HepG2 (cell line): ENCODE results near the gene EEF1AKMT3. TPM values are rescaled to one million over a fixed set of nuclear protein-coding genes. Genes with fewer than 3 reads are reported as not detected.

ENCODE experiments used
- AGO2 ChIP-seq: fragments of 200-400 bp; formaldehyde crosslinking; optimal IDR thresholded peaks from 2 replicates; pipeline ENCODE3; 2017; ENCODE audit warnings: mild to moderate bottlenecking, low read depth, low read length, moderate library complexity
- GFI1 ChIP-seq: sonication (generic); formaldehyde crosslinking; IDR thresholded peaks from 2 replicates; pipeline ENCODE4 v1.5.0; 2020; ENCODE audit warnings: missing genetic modification reagents, mild to moderate bottlenecking, borderline replicate concordance
- HOXA9 ChIP-seq: sonication (generic); formaldehyde crosslinking; IDR thresholded peaks from 2 replicates; pipeline ENCODE4 v1.8.1; 2022; ENCODE audit warnings: missing genetic modification reagents, mild to moderate bottlenecking, moderate library complexity, borderline replicate concordance
- IRX3 ChIP-seq: sonication (generic); formaldehyde crosslinking; IDR thresholded peaks from 2 replicates; pipeline ENCODE4 v1.8.1; 2023; ENCODE audit warnings: mild to moderate bottlenecking, low read depth, missing genetic modification reagents, borderline replicate concordance
- MED8 ChIP-seq: sonication (generic); formaldehyde crosslinking; IDR thresholded peaks from 2 replicates; pipeline ENCODE4 v1.8.1; 2023; ENCODE audit warnings: mild to moderate bottlenecking, missing genetic modification reagents; ENCODE audit not compliant: insufficient replicate concordance
- NBN ChIP-seq: fragments of 450-650 bp; conservative IDR thresholded peaks from 2 replicates; pipeline ENCODE4 v1.6.1; 2017
- NCOA5 ChIP-seq: sonication (generic); formaldehyde crosslinking; IDR thresholded peaks from 2 replicates; pipeline ENCODE4 v1.4.0; 2020; ENCODE audit warnings: missing genetic modification reagents
- NR1H2 ChIP-seq: sonication (generic); formaldehyde crosslinking; IDR thresholded peaks from 2 replicates; pipeline ENCODE4 v1.8.1; 2022; ENCODE audit warnings: low read depth, missing genetic modification reagents, borderline replicate concordance
- PCBP1 ChIP-seq: fragments of 200-400 bp; formaldehyde crosslinking; IDR thresholded peaks from 2 replicates; pipeline ENCODE4 v1.6.1; 2017; ENCODE audit warnings: mild to moderate bottlenecking, low read depth, low read length, borderline replicate concordance
- TOPORS ChIP-seq: sonication (generic); formaldehyde crosslinking; IDR thresholded peaks from 2 replicates; pipeline ENCODE4 v1.8.0; 2023; ENCODE audit warnings: mild to moderate bottlenecking, missing genetic modification reagents
- XRCC5 ChIP-seq: fragments of 200-400 bp; formaldehyde crosslinking; optimal IDR thresholded peaks from 2 replicates; pipeline ENCODE3; 2017; ENCODE audit warnings: mild to moderate bottlenecking, low read length
- ZBTB20 ChIP-seq: sonication (generic); formaldehyde crosslinking; IDR thresholded peaks from 2 replicates; pipeline ENCODE4 v1.8.1; 2023; ENCODE audit warnings: missing genetic modification reagents, low read depth, mild to moderate bottlenecking, borderline replicate concordance
- ZNF343 ChIP-seq: sonication (generic); formaldehyde crosslinking; IDR thresholded peaks from 2 replicates; pipeline ENCODE4 v1.4.0; 2020; ENCODE audit warnings: mild to moderate bottlenecking, missing genetic modification reagents
- ZNF563 ChIP-seq: sonication (generic); formaldehyde crosslinking; IDR thresholded peaks from 2 replicates; pipeline ENCODE4 v1.8.0; 2022; ENCODE audit warnings: mild to moderate bottlenecking, moderate library complexity, missing genetic modification reagents
- ZNF605 ChIP-seq: sonication (generic); formaldehyde crosslinking; IDR thresholded peaks from 2 replicates; pipeline ENCODE4 v1.8.0; 2022; ENCODE audit warnings: mild to moderate bottlenecking, missing genetic modification reagents
- ZNF614 ChIP-seq: IDR thresholded peaks from 2 replicates; pipeline ENCODE4 v1.6.1; 2018; ENCODE audit warnings: missing biosample characterization, missing genetic modification reagents, inconsistent platforms, borderline replicate concordance
- ZNF639 ChIP-seq: conservative IDR thresholded peaks from 2 replicates; pipeline ENCODE4 v1.6.1; 2018; ENCODE audit warnings: missing genetic modification reagents
- ZNF761 ChIP-seq: sonication (generic); formaldehyde crosslinking; conservative IDR thresholded peaks from 2 replicates; pipeline ENCODE4 v1.4.0; 2020; ENCODE audit warnings: mild to moderate bottlenecking, missing genetic modification reagents
- ZNF891 ChIP-seq: sonication (generic); formaldehyde crosslinking; IDR thresholded peaks from 2 replicates; pipeline ENCODE4 v1.5.0; 2020; ENCODE audit warnings: mild to moderate bottlenecking, missing genetic modification reagents
- ZSCAN29 ChIP-seq: sonication (generic); formaldehyde crosslinking; conservative IDR thresholded peaks from 2 replicates; pipeline ENCODE4 v1.4.0; 2020; ENCODE audit warnings: mild to moderate bottlenecking, missing genetic modification reagents
- polyA plus RNA-seq, 8 experiments: library from polyadenylated mRNA; depleted of rRNA in 3 of 8; stranded (reverse) in 7 of 8; unstranded in 1 of 8; fragments of >200 nt; fragmentation: Illumina TruSeq in 4 of 8; extraction: Trizol in 4 of 8; gene quantifications; 2 replicates each; pipeline versions ENCODE4 v1.2.1 to v1.2.3, GENCODE V29; 2011 to 2016; ENCODE audit warnings: low read depth in 4 of 8, missing spikeins in 1 of 8, mixed read lengths in 1 of 8; ENCODE audit not compliant: insufficient read depth in 1 of 8
- total RNA-seq, 5 experiments: library from RNA; depleted of rRNA; stranded (reverse); fragments of >200 nt; fragmentation: Illumina TruSeq; extraction: Trizol; gene quantifications; 2 replicates each; pipeline ENCODE4 v1.2.3, GENCODE V29; 2016; ENCODE audit warnings: low read depth in 1 of 5
- TF ChIP-seq, protein P1 (sequence below): sonication (generic); formaldehyde crosslinking; IDR thresholded peaks from 2 replicates; pipeline ENCODE4 v1.4.0; 2020; ENCODE audit warnings: missing genetic modification reagents, borderline replicate concordance
- TF ChIP-seq, protein P2 (sequence below): sonication (generic); formaldehyde crosslinking; IDR thresholded peaks from 2 replicates; pipeline ENCODE4 v1.4.0; 2020; ENCODE audit warnings: low read depth, mild to moderate bottlenecking, missing genetic modification reagents
- TF ChIP-seq, protein P3 (sequence below): sonication (generic); formaldehyde crosslinking; IDR thresholded peaks from 2 replicates; pipeline ENCODE4 v1.9.0; 2021; ENCODE audit warnings: missing genetic modification reagents, mild to moderate bottlenecking, borderline replicate concordance

The EEF1AKMT3 gene
- total and polyA plus RNA-seq, 2 of the 13 experiments (the other 11 are each of a cell fraction or from before 2014, with no cell fraction given) = 4.7 to 11.4 TPM

DNA sequence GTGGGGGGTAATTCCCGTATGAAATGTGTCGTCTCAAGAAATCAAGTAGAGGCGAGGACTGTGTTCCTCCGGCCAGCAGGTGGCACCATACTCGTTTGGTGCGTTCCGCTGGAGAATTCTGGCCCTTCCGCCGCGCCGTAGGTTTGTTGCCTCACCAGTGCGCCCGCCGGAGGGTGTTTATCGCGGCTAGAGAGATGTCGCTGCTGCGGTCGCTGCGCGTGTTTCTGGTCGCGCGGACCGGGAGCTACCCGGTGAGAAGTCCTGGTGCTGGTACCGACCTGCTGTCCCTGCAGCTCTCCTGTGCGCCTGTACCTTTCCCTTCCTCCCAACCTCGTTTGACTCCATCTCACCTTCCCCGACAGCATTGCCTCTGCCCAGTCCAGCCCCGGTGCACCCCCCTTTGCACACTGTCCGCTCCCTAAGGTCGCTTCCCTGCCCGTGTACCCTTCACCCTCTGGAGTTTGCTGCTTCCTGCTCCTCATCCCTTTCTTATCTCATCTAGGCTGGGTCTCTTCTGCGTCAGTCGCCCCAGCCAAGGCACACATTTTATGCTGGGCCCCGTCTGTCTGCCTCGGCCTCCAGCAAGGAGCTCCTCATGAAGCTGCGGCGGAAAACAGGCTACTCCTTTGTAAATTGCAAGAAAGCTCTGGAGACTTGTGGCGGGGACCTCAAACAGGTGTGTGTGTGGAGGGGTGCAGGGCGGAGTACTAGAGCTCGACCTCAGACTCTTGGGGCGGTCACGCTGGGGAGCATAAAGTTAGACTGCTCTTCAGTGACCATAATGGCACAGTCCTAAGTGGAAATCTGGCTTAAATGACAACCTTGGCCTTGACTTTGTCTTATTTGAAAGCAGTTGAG is 10.4 kb downstream of the EEF1AKMT3 start, which contains the start of gene TSFM (continued):
- TF ChIP-seq, protein P1, sequence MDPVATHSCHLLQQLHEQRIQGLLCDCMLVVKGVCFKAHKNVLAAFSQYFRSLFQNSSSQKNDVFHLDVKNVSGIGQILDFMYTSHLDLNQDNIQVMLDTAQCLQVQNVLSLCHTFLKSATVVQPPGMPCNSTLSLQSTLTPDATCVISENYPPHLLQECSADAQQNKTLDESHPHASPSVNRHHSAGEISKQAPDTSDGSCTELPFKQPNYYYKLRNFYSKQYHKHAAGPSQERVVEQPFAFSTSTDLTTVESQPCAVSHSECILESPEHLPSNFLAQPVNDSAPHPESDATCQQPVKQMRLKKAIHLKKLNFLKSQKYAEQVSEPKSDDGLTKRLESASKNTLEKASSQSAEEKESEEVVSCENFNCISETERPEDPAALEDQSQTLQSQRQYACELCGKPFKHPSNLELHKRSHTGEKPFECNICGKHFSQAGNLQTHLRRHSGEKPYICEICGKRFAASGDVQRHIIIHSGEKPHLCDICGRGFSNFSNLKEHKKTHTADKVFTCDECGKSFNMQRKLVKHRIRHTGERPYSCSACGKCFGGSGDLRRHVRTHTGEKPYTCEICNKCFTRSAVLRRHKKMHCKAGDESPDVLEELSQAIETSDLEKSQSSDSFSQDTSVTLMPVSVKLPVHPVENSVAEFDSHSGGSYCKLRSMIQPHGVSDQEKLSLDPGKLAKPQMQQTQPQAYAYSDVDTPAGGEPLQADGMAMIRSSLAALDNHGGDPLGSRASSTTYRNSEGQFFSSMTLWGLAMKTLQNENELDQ (CRISPR knock-in tag) = no peak
- no peak for TF ChIP-seq TOPORS
- no peak for TF ChIP-seq NR1H2
- TF ChIP-seq, protein P2, sequence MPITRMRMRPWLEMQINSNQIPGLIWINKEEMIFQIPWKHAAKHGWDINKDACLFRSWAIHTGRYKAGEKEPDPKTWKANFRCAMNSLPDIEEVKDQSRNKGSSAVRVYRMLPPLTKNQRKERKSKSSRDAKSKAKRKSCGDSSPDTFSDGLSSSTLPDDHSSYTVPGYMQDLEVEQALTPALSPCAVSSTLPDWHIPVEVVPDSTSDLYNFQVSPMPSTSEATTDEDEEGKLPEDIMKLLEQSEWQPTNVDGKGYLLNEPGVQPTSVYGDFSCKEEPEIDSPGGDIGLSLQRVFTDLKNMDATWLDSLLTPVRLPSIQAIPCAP = no peak
- peak; percentile 83; the same call in 1 of the 2 replicates for TF ChIP-seq PCBP1
- TF ChIP-seq ZNF639 (CRISPR knock-in tag) = peak; percentile 76; the same call in 1 of the 2 replicates
- TF ChIP-seq, protein P3, sequence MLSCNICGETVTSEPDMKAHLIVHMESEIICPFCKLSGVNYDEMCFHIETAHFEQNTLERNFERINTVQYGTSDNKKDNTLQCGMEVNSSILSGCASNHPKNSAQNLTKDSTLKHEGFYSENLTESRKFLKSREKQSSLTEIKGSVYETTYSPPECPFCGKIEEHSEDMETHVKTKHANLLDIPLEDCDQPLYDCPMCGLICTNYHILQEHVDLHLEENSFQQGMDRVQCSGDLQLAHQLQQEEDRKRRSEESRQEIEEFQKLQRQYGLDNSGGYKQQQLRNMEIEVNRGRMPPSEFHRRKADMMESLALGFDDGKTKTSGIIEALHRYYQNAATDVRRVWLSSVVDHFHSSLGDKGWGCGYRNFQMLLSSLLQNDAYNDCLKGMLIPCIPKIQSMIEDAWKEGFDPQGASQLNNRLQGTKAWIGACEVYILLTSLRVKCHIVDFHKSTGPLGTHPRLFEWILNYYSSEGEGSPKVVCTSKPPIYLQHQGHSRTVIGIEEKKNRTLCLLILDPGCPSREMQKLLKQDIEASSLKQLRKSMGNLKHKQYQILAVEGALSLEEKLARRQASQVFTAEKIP (CRISPR knock-in tag) = no peak
- TF ChIP-seq MED8 = no peak
- peak; percentile 85; the same call in 1 of the 2 replicates for TF ChIP-seq ZNF605 (CRISPR knock-in tag)
- TF ChIP-seq ZBTB20 (CRISPR knock-in tag) = peak; percentile 61; the same call in 1 of the 2 replicates
- TF ChIP-seq HOXA9 (CRISPR knock-in tag) = no peak
- peak; percentile 96 for TF ChIP-seq XRCC5
- TF ChIP-seq ZNF343 (CRISPR knock-in tag) = no peak
- TF ChIP-seq ZNF563 = 0 out of 2 replicates have a peak, but pooled peaks have one; percentile 50
- TF ChIP-seq ZNF614 = peak; percentile 95
- TF ChIP-seq ZSCAN29 (CRISPR knock-in tag) = no peak
- no peak for TF ChIP-seq NCOA5 (CRISPR knock-in tag)
- TF ChIP-seq IRX3 (CRISPR knock-in tag) = no peak
- peak; percentile 60; the same call in 1 of the 2 replicates for TF ChIP-seq ZNF761
- no peak for TF ChIP-seq ZNF891 (CRISPR knock-in tag)
- no peak for TF ChIP-seq NBN
- peak; percentile 85 for TF ChIP-seq AGO2
- TF ChIP-seq GFI1 (CRISPR knock-in tag) = peak; percentile 68
